ENCODE results near the gene CLASP2.

DNA sequence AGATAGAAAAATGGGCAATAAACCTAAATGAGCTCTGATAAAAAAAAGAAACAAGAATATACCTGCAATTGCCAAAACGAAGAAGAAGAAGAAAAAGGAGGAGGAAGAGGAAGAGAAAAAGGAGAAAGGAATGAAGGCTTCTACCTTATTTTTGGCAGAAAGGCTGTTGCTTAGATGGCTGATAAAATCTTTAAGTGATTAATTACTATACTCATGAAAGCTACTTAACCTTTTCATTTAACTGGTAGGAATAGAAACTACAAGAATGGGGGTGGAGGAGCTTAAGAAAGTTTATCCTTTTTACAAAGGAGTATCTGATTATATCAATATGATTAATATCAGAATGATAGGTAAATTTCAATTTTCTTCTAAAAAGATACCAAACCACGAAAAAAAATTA, 75.2 kb downstream of the CLASP2 start:
- TF ChIP-seq CTCF (conservative IDR thresholded peaks at IDR 0.05; ENCODE audit: low read length) (no peak), EZH2phosphoT487 (IDR thresholded peaks at IDR 0.05; ENCODE audit: borderline replicate concordance) (no peak)

Data from Loucy (cell line).